ENCODE results near the gene LYZL6. TPM values are rescaled to one million over a fixed set of nuclear protein-coding genes. Genes with fewer than 3 reads are reported as not detected.

The LYZL6 gene
- total and polyA plus RNA-seq, 9 donors: not detected

Other genes with a start within 250 kb of the LYZL6 start
- gene RASL10B, start 212.1 kb downstream of the LYZL6 start, total RNA-seq: 1.9 TPM
- 1 to 10 TPM; 3.1 to 5.1 (median 4.2) TPM for gene RASL10B, start 212.1 kb downstream of the LYZL6 start, polyA plus RNA-seq (ENCODE audit: insufficient read depth in 1 of 8, insufficient read length in 8 of 8, low replicate concordance in 1 of 8)
- 0.04 TPM for gene GAS2L2, start 190.5 kb downstream of the LYZL6 start, total RNA-seq
- not detected for gene GAS2L2, start 190.5 kb downstream of the LYZL6 start, polyA plus RNA-seq (ENCODE audit: insufficient read depth in 1 of 8, insufficient read length in 8 of 8, low replicate concordance in 1 of 8)
- gene C17orf50, start 182.8 kb downstream of the LYZL6 start, total RNA-seq: not detected
- gene C17orf50, start 182.8 kb downstream of the LYZL6 start, polyA plus RNA-seq (ENCODE audit: insufficient read depth in 1 of 8, insufficient read length in 8 of 8, low replicate concordance in 1 of 8): not detected
- gene MMP28, start 148.1 kb downstream of the LYZL6 start, total RNA-seq: 3.5 TPM
- 1 to 10 TPM; 1.9 to 4.3 (median 3.5) TPM for gene MMP28, start 148.1 kb downstream of the LYZL6 start, polyA plus RNA-seq (ENCODE audit: insufficient read depth in 1 of 8, insufficient read length in 8 of 8, low replicate concordance in 1 of 8)
- 26.9 TPM for gene TAF15, start 134.2 kb downstream of the LYZL6 start, total RNA-seq
- gene TAF15, start 134.2 kb downstream of the LYZL6 start, polyA plus RNA-seq (ENCODE audit: insufficient read depth in 1 of 8, insufficient read length in 8 of 8, low replicate concordance in 1 of 8): 100 to 1,000 TPM; 118 to 162 (median 142) TPM
- not detected for gene HEATR9, start 74.8 kb downstream of the LYZL6 start, total RNA-seq
- gene HEATR9, start 74.8 kb downstream of the LYZL6 start, polyA plus RNA-seq (ENCODE audit: insufficient read depth in 1 of 8, insufficient read length in 8 of 8, low replicate concordance in 1 of 8): under 1 TPM in 3 of 8 donors, not detected in 5; 0.09 to 0.17 (median 0.10) TPM
- 0.75 TPM for gene CCL5, start 63.4 kb downstream of the LYZL6 start, total RNA-seq
- 1 to 10 TPM in 3 of 8 donors, under 1 TPM in 5; 0.60 to 1.7 (median 0.87) TPM for gene CCL5, start 63.4 kb downstream of the LYZL6 start, polyA plus RNA-seq (ENCODE audit: insufficient read depth in 1 of 8, insufficient read length in 8 of 8, low replicate concordance in 1 of 8)
- gene RDM1, start 12.9 kb downstream of the LYZL6 start, total RNA-seq: 0.58 TPM
- gene RDM1, start 12.9 kb downstream of the LYZL6 start, polyA plus RNA-seq (ENCODE audit: insufficient read depth in 1 of 8, insufficient read length in 8 of 8, low replicate concordance in 1 of 8): 1 to 10 TPM in 2 of 8 donors, under 1 TPM in 6; 0.39 to 1.4 (median 0.78) TPM
- 0.22 TPM for gene CCL16, start 37.8 kb upstream of the LYZL6 start, total RNA-seq
- under 1 TPM; 0.11 to 0.53 (median 0.18) TPM for gene CCL16, start 37.8 kb upstream of the LYZL6 start, polyA plus RNA-seq (ENCODE audit: insufficient read depth in 1 of 8, insufficient read length in 8 of 8, low replicate concordance in 1 of 8)
- gene CCL14, start 43.0 kb upstream of the LYZL6 start, total RNA-seq: 15.2 TPM
- 10 to 100 TPM; 17.7 to 32.3 (median 25.3) TPM for gene CCL14, start 43.0 kb upstream of the LYZL6 start, polyA plus RNA-seq (ENCODE audit: insufficient read depth in 1 of 8, insufficient read length in 8 of 8, low replicate concordance in 1 of 8)
- gene CCL15, start 57.8 kb upstream of the LYZL6 start, total RNA-seq: not detected
- gene CCL15, start 57.8 kb upstream of the LYZL6 start, polyA plus RNA-seq (ENCODE audit: insufficient read depth in 1 of 8, insufficient read length in 8 of 8, low replicate concordance in 1 of 8): under 1 TPM in 1 of 8 donors, not detected in 7; 0.63 TPM
- gene CCL23, start 74.3 kb upstream of the LYZL6 start, total RNA-seq: not detected
- gene CCL23, start 74.3 kb upstream of the LYZL6 start, polyA plus RNA-seq (ENCODE audit: insufficient read depth in 1 of 8, insufficient read length in 8 of 8, low replicate concordance in 1 of 8): under 1 TPM in 1 of 8 donors, not detected in 7; 1.00 TPM
- not detected for gene CCL18, start 120.6 kb upstream of the LYZL6 start, total RNA-seq
- under 1 TPM in 3 of 8 donors, not detected in 5; 0.23 to 0.62 (median 0.23) TPM for gene CCL18, start 120.6 kb upstream of the LYZL6 start, polyA plus RNA-seq (ENCODE audit: insufficient read depth in 1 of 8, insufficient read length in 8 of 8, low replicate concordance in 1 of 8)
- 7.7 TPM for gene CCL3, start 146.4 kb upstream of the LYZL6 start, total RNA-seq
- gene CCL3, start 146.4 kb upstream of the LYZL6 start, polyA plus RNA-seq (ENCODE audit: insufficient read depth in 1 of 8, insufficient read length in 8 of 8, low replicate concordance in 1 of 8): 10 to 100 TPM in 1 of 8 donors, 1 to 10 TPM in 7; 2.4 to 11.8 (median 5.4) TPM
- gene CCL4, start 160.1 kb upstream of the LYZL6 start, total RNA-seq: 3.5 TPM
- 1 to 10 TPM; 1.1 to 7.7 (median 2.2) TPM for gene CCL4, start 160.1 kb upstream of the LYZL6 start, polyA plus RNA-seq (ENCODE audit: insufficient read depth in 1 of 8, insufficient read length in 8 of 8, low replicate concordance in 1 of 8)
- gene TBC1D3B, start 232.9 kb upstream of the LYZL6 start, total RNA-seq: 4.4 TPM
- 10 to 100 TPM in 3 of 8 donors, 1 to 10 TPM in 5; 3.9 to 16.7 (median 7.7) TPM for gene TBC1D3B, start 232.9 kb upstream of the LYZL6 start, polyA plus RNA-seq (ENCODE audit: insufficient read depth in 1 of 8, insufficient read length in 8 of 8, low replicate concordance in 1 of 8)

Data from muscle of leg (tissue), 9 donors.